Nephron (organoid): ENCODE data around the gene SLC19A3.
"Not testable (repeated sequence)": the region's sequence is repeated elsewhere in the genome, so short reads cannot be mapped to it uniquely, and the experiment has no call there.

Experiments
- H3K27ac Mint-ChIP-seq, 3 experiments: 2 replicates each; pipeline ENCODE4 v1.8.0; 2020; ENCODE audit warnings: mixed read lengths in 3 of 3, mild to moderate bottlenecking in 2 of 3, moderate library complexity in 1 of 3
- H3K27me3 Mint-ChIP-seq: 2 replicates; pipeline ENCODE4 v1.8.0; 2021; ENCODE audit warnings: low read depth, mild to moderate bottlenecking, moderate library complexity, mixed read lengths
- H3K36me3 Mint-ChIP-seq: 2 replicates; pipeline ENCODE4 v1.8.0; 2020; ENCODE audit warnings: low read depth, mixed read lengths
- H3K4me1 Mint-ChIP-seq: 2 replicates; pipeline ENCODE4 v1.8.0; 2020; ENCODE audit warnings: mixed read lengths
- H3K4me3 Mint-ChIP-seq, 3 experiments: 2 replicates each; pipeline ENCODE4 v1.8.0; 2020; ENCODE audit warnings: mild to moderate bottlenecking in 3 of 3, mixed read lengths in 3 of 3, moderate library complexity in 2 of 3
- H3K9me3 Mint-ChIP-seq: 2 replicates; pipeline ENCODE4 v1.8.0; 2020; ENCODE audit warnings: mixed read lengths
- CTCF ChIP-seq, 3 experiments: fragments of 200-600 bp; sonication (generic); IDR thresholded peaks; one replicate each; pipeline ENCODE4 v1.5.0; 2021; ENCODE audit warnings: antibody characterized with exemption in 3 of 3; ENCODE audit not compliant: unreplicated experiment in 3 of 3

SLC19A3 gene

GRCh38 chr2:227748079-227748478 is 30.3 kb upstream of the SLC19A3 start:
- no peaks in the 10 kb centered on the region for H3K4me1 Mint-ChIP-seq
- H3K9me3 Mint-ChIP-seq: no peaks in the 10 kb centered on the region
- no peak overlapping the region for H3K4me3 Mint-ChIP-seq
- no peak overlapping the region for H3K27ac Mint-ChIP-seq
- peak in 2 of 3 experiments; percentile 13 to 27 for TF ChIP-seq CTCF (IDR thresholded peaks at IDR 0.05; ENCODE audit: unreplicated experiment in 3 of 3)
- H3K27me3 Mint-ChIP-seq: no peaks in the 10 kb centered on the region
- H3K36me3 Mint-ChIP-seq: no peaks in the 10 kb centered on the region

DNA sequence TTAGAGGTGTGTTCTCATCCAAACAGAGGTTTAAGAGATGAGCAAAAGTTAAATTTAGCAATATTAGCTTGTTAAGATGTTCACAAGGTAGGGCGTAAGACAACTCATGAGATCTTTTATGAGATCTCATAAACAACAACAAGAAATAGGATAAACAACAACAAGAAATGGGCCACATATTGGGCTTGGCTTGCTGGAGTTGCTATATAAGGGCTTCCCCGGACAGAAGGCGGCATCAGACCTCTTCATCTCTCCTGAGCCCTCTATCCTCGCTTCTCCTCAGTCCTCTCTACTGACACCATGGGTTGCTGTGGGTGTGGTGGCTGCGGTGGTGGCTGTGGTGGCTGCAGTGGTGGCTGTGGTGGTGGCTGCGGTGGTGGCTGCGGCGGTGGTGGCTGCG is 27.8 kb upstream of the SLC19A3 start, which contains the start of gene SCYGR8:
Gene SCYGR8, plus strand, starts transcription at position 301 of the 400 bp plus-strand sequence. Its CDS starts 0 bp downstream, at position 301.
- no peaks in the 10 kb centered on the region for H3K27me3 Mint-ChIP-seq
- TF ChIP-seq CTCF (IDR thresholded peaks at IDR 0.05; ENCODE audit: unreplicated experiment in 3 of 3): no peak
- no peaks in the 10 kb centered on the region for H3K36me3 Mint-ChIP-seq
- H3K27ac Mint-ChIP-seq: no peak within 1 kb of the TSS
- no peaks in the 10 kb centered on the region for H3K9me3 Mint-ChIP-seq
- H3K4me1 Mint-ChIP-seq: no peaks in the 10 kb centered on the region
- no peak within 1 kb of the TSS for H3K4me3 Mint-ChIP-seq

- H3K27ac Mint-ChIP-seq, H3K4me1 Mint-ChIP-seq, H3K4me3 Mint-ChIP-seq, H3K9me3 Mint-ChIP-seq, H3K27me3 Mint-ChIP-seq, H3K36me3 Mint-ChIP-seq: not testable (repeated sequence)
Observed at GRCh38 chr2:227740705-227741104, 22.9 kb upstream of the SLC19A3 start.

DNA sequence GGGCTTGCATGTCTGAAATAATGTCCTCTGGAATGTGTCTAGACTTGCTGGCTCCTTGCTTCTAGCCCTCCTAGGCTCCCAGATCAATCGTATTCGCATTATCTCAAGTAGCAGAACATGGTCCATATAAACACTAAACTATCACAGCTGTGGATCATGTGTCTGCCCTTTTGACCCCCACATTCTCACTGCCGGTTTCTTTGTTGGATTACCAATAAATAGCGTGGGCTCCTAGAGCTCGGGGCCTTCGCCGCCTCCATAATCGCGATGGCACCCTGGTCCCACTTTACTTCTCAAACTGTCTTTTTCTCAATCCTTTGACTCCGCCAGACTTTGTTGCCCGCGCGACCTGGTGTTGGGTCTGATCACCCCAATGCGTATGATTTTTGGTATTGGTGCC is 21.5 kb upstream of the SLC19A3 start:
- H3K27me3 Mint-ChIP-seq: peaks cover 7% of the 10 kb centered on the region
- H3K9me3 Mint-ChIP-seq: no peaks in the 10 kb centered on the region
- TF ChIP-seq CTCF (IDR thresholded peaks at IDR 0.05; ENCODE audit: unreplicated experiment in 3 of 3): no peak
- peak overlapping the region in 1 of 3 experiments; percentile 56 for H3K27ac Mint-ChIP-seq
- no peaks in the 10 kb centered on the region for H3K36me3 Mint-ChIP-seq
- H3K4me1 Mint-ChIP-seq: peaks cover 4% of the 10 kb centered on the region
- no peak overlapping the region for H3K4me3 Mint-ChIP-seq

GRCh38 chr2:227728035-227728434 is 10.2 kb upstream of the SLC19A3 start, which contains the start of gene SCYGR7:
Gene SCYGR7, plus strand, starts transcription at chr2:227728335. Its CDS starts 0 bp downstream, at chr2:227728335.
- H3K36me3 Mint-ChIP-seq: no peaks in the 10 kb centered on the region
- TF ChIP-seq CTCF (IDR thresholded peaks at IDR 0.05; ENCODE audit: unreplicated experiment in 3 of 3): no peak
- no peak within 1 kb of the TSS for H3K27ac Mint-ChIP-seq
- H3K27me3 Mint-ChIP-seq: peaks cover 15% of the 10 kb centered on the region
- H3K4me3 Mint-ChIP-seq: no peak within 1 kb of the TSS
- peaks cover 2% of the 10 kb centered on the region for H3K4me1 Mint-ChIP-seq
- no peaks in the 10 kb centered on the region for H3K9me3 Mint-ChIP-seq

- H3K36me3 Mint-ChIP-seq: no peaks in the 10 kb centered on the region
- H3K9me3 Mint-ChIP-seq: no peaks in the 10 kb centered on the region
- H3K27me3 Mint-ChIP-seq: peaks cover 16% of the 10 kb centered on the region
- no peak for TF ChIP-seq CTCF (IDR thresholded peaks at IDR 0.05; ENCODE audit: unreplicated experiment in 3 of 3)
- H3K27ac Mint-ChIP-seq: peak within 1 kb of the TSS in 1 of 3 experiments; percentile 96
- H3K4me1 Mint-ChIP-seq: peaks cover 6% of the 10 kb centered on the region
- H3K4me3 Mint-ChIP-seq: no peak within 1 kb of the TSS
Observed at GRCh38 chr2:227724394-227725039, 6.7 kb upstream of the SLC19A3 start, which contains the start of gene SCYGR6. Gene SCYGR6, minus strand, starts transcription at chr2:227724757. Its CDS starts 0 bp downstream, at chr2:227724757.

- H3K36me3 Mint-ChIP-seq, H3K4me3 Mint-ChIP-seq, H3K9me3 Mint-ChIP-seq: not testable (repeated sequence)
- Mint-ChIP-seq H3K27me3 (peaks cover 15% of the 10 kb centered on the region), H3K4me1 (peaks cover 11% of the 10 kb centered on the region), H3K27ac (peak overlapping the region; percentile 69 to 96 (median 89))
Observed at GRCh38 chr2:227722821-227723220, 5.0 kb upstream of the SLC19A3 start.
